Measurements from ENCODE around the gene PTP4A2.

The PTP4A2 gene

GRCh38 chr1:31938184-31938975 is at the start of gene PTP4A2:
PTP4A2 (minus strand) TSS chr1:31938368; CDS start chr1:31919065, 19,303 bp downstream.
- peak; percentile 59 to 72 for DNase-seq (ENCODE audit: low read depth in 2 of 2)

GRCh38 chr1:31987135-31987619 is 49.0 kb upstream of the PTP4A2 start:
- DNase-seq (ENCODE audit: low read depth in 2 of 2) = no peak

GRCh38 chr1:31985430-31985829 is 47.3 kb upstream of the PTP4A2 start:
- DNase-seq (ENCODE audit: low read depth in 2 of 2) = no peak

- DNase-seq (ENCODE audit: low read depth in 2 of 2) = peak; percentile 16 to 27
These were observed 46.5 kb upstream of the PTP4A2 start for GRCh38 chr1:31984419-31985347.

GRCh38 chr1:31981972-31982371 is 43.8 kb upstream of the PTP4A2 start:
- peak in 1 of 2 donors; percentile 2 for DNase-seq (ENCODE audit: low read depth in 2 of 2)

GRCh38 chr1:31981456-31981839 is 43.3 kb upstream of the PTP4A2 start:
- no peak for DNase-seq (ENCODE audit: low read depth in 2 of 2)

- no peak for DNase-seq (ENCODE audit: low read depth in 2 of 2)
These were observed 42.8 kb upstream of the PTP4A2 start for GRCh38 chr1:31980835-31981455.

GRCh38 chr1:31978843-31979400 is 40.8 kb upstream of the PTP4A2 start:
- DNase-seq (ENCODE audit: low read depth in 2 of 2) = no peak

GRCh38 chr1:31977385-31978131 is 39.4 kb upstream of the PTP4A2 start:
- DNase-seq (ENCODE audit: low read depth in 2 of 2) = no peak

GRCh38 chr1:31976401-31976800 is 38.2 kb upstream of the PTP4A2 start:
- no peak for DNase-seq (ENCODE audit: low read depth in 2 of 2)

- no peak for DNase-seq (ENCODE audit: low read depth in 2 of 2)
These were observed 32.7 kb upstream of the PTP4A2 start for GRCh38 chr1:31970873-31971272.

- no peak for DNase-seq (ENCODE audit: low read depth in 2 of 2)
These were observed 23.4 kb upstream of the PTP4A2 start for GRCh38 chr1:31961536-31961935.

GRCh38 chr1:31959521-31960340 is 21.6 kb upstream of the PTP4A2 start:
- DNase-seq (ENCODE audit: low read depth in 2 of 2) = no peak

GRCh38 chr1:31957701-31958674 is 19.8 kb upstream of the PTP4A2 start:
- no peak for DNase-seq (ENCODE audit: low read depth in 2 of 2)

- DNase-seq (ENCODE audit: low read depth in 2 of 2) = peak; percentile 47 to 56
These were observed 18.0 kb upstream of the PTP4A2 start for GRCh38 chr1:31955917-31956736.

- no peak for DNase-seq (ENCODE audit: low read depth in 2 of 2)
These were observed 16.6 kb upstream of the PTP4A2 start for GRCh38 chr1:31954607-31955283.

GRCh38 chr1:31952825-31953220 is 14.7 kb upstream of the PTP4A2 start:
- DNase-seq (ENCODE audit: low read depth in 2 of 2) = no peak
